ENCODE measurements around the gene GYG2.

The GYG2 gene

GRCh38 chrX:2854918-2855317 lies 26.2 kb downstream of the GYG2 start:
- in situ Hi-C loops (cut with MboI; ENCODE audit: low pct_unique_long_range_greater_than_20kb, low sequenced_read_pairs, unreplicated experiment), result no loop called here
- no peak for DNase-seq (ENCODE audit: low spot score)

GRCh38 chrX:2855761-2856160 lies 27.0 kb downstream of the GYG2 start:
- TF ChIP-seq CTCF (IDR thresholded peaks at IDR 0.05; ENCODE audit: extremely low read depth, insufficient read depth, missing control alignments), result no peak
- in situ Hi-C loops (cut with MboI; ENCODE audit: low pct_unique_long_range_greater_than_20kb, low sequenced_read_pairs, unreplicated experiment), result no loop called here
- DNase-seq (ENCODE audit: low spot score), result no peak

More at GRCh38 chrX:2854918-2855317, 26.2 kb downstream of the GYG2 start:
- TF ChIP-seq CTCF (IDR thresholded peaks at IDR 0.05; ENCODE audit: extremely low read depth, insufficient read depth, missing control alignments), result no peak

- in situ Hi-C loops (cut with MboI; ENCODE audit: low pct_unique_long_range_greater_than_20kb, low sequenced_read_pairs, unreplicated experiment), result no loop called here
- TF ChIP-seq CTCF (IDR thresholded peaks at IDR 0.05; ENCODE audit: extremely low read depth, insufficient read depth, missing control alignments), result no peak
- no peak for DNase-seq (ENCODE audit: low spot score)
These were observed 28.8 kb downstream of the GYG2 start for GRCh38 chrX:2857566-2857965.

GRCh38 chrX:2859197-2859797 lies 30.6 kb downstream of the GYG2 start:
- in situ Hi-C loops (cut with MboI; ENCODE audit: low pct_unique_long_range_greater_than_20kb, low sequenced_read_pairs, unreplicated experiment), result no loop called here
- DNase-seq (ENCODE audit: low spot score), result no peak
- TF ChIP-seq CTCF (IDR thresholded peaks at IDR 0.05; ENCODE audit: extremely low read depth, insufficient read depth, missing control alignments), result no peak

- DNase-seq (ENCODE audit: low spot score), result no peak
- in situ Hi-C loops (cut with MboI; ENCODE audit: low pct_unique_long_range_greater_than_20kb, low sequenced_read_pairs, unreplicated experiment), result no loop called here
- TF ChIP-seq CTCF (IDR thresholded peaks at IDR 0.05; ENCODE audit: extremely low read depth, insufficient read depth, missing control alignments), result no peak
These were observed 33.7 kb downstream of the GYG2 start for GRCh38 chrX:2862404-2862803.

- in situ Hi-C loops (cut with MboI; ENCODE audit: low pct_unique_long_range_greater_than_20kb, low sequenced_read_pairs, unreplicated experiment), result no loop called here
- no peak for DNase-seq (ENCODE audit: low spot score)
- no peak for TF ChIP-seq CTCF (IDR thresholded peaks at IDR 0.05; ENCODE audit: extremely low read depth, insufficient read depth, missing control alignments)
These were observed 34.9 kb downstream of the GYG2 start for GRCh38 chrX:2863646-2864045.
